Tibial artery (tissue), 4 donors: ENCODE measurements around the gene TRAP1.

Experiments used
- DNase-seq, 2 donors: peaks; one replicate each; pipeline ENCODE4 v3.0.0-alpha.2; 2019
- H3K27ac ChIP-seq, 2 donors: fragments of 200-600 bp; sonication (generic) in 1 of 2; 1 replicate in 1 of 2; 2 replicates in 1 of 2; pipeline ENCODE4 v1.5.1; 2018 to 2019; ENCODE audit warnings: mild to moderate bottlenecking in 1 of 2
- H3K27me3 ChIP-seq, 2 donors: fragments of 200-600 bp; sonication (generic) in 1 of 2; one replicate each; pipeline versions ENCODE4 v1.5.1 to v1.6.0; 2016 to 2019
- H3K36me3 ChIP-seq, 3 donors: fragments of 200-600 bp; sonication (generic) in 2 of 3; one replicate each; pipeline ENCODE4 v1.5.1; 2016 to 2019; ENCODE audit warnings: mild to moderate bottlenecking in 2 of 3
- H3K4me1 ChIP-seq, 4 donors: fragments of 200-600 bp; sonication (generic) in 2 of 4; 1 replicate in 3 of 4; 2 replicates in 1 of 4; pipeline ENCODE4 v1.5.1; 2016 to 2019
- H3K4me3 ChIP-seq, 2 donors: fragments of 200-600 bp; sonication (generic) in 1 of 2; 1 replicate in 1 of 2; 2 replicates in 1 of 2; pipeline ENCODE4 v1.5.1; 2018 to 2019; ENCODE audit warnings: mild to moderate bottlenecking in 2 of 2
- H3K9me3 ChIP-seq, 3 donors: fragments of 200-600 bp; sonication (generic) in 1 of 3; one replicate each; pipeline ENCODE4 v1.5.1; 2016 to 2019
- CTCF ChIP-seq, 2 experiments: fragments of 200-600 bp in 1 of 2; fragments of 450-650 bp in 1 of 2; IDR thresholded peaks; one replicate each; pipeline ENCODE4 v1.5.1; 2017 to 2019; ENCODE audit warnings: antibody characterized with exemption in 2 of 2, mild to moderate bottlenecking in 1 of 2, moderate library complexity in 1 of 2
- intact Hi-C: fragments of 100-400 bp; cut with DNase I; formaldehyde crosslinking; loops from one replicate; pipeline ENCODE4 v1.15.0; 2023; ENCODE audit warnings: low total_unique reads

The TRAP1 gene

GRCh38 chr16:3690980-3691720 lies 26.2 kb downstream of the TRAP1 start:
- intact Hi-C loops, result loop anchor here (1.0 to 5.0 kb wide), 2 partner anchors 38 to 186 kb away; no protein-coding TSS in a partner anchor
- H3K27me3 ChIP-seq, result no peaks in the 10 kb centered on the region
- no peaks in the 10 kb centered on the region for H3K9me3 ChIP-seq
- peak overlapping the region; percentile 36 to 48 for H3K4me3 ChIP-seq
- peak in 1 of 2 experiments; percentile 15 for TF ChIP-seq CTCF (IDR thresholded peaks at IDR 0.05)
- H3K27ac ChIP-seq, result peak overlapping the region; percentile 41 to 59
- peaks cover 14 to 40% (median 16%) of the 10 kb centered on the region in 3 donors for H3K36me3 ChIP-seq
- peaks cover 0 to 14% (median 6%) of the 10 kb centered on the region in 4 donors for H3K4me1 ChIP-seq
- DNase-seq, result peak in 1 of 2 donors; percentile 30

GRCh38 chr16:3690470-3690928 lies 26.8 kb downstream of the TRAP1 start:
- TF ChIP-seq CTCF (IDR thresholded peaks at IDR 0.05), result peak; percentile 92 to 95
- peak overlapping the region; percentile 36 to 48 for H3K4me3 ChIP-seq
- peaks cover 20 to 44% (median 22%) of the 10 kb centered on the region in 3 donors for H3K36me3 ChIP-seq
- H3K27ac ChIP-seq, result peak overlapping the region; percentile 41 to 59
- peaks cover 0 to 14% (median 6%) of the 10 kb centered on the region in 4 donors for H3K4me1 ChIP-seq
- peak; percentile 96 for DNase-seq
- H3K9me3 ChIP-seq, result no peaks in the 10 kb centered on the region
- no peaks in the 10 kb centered on the region for H3K27me3 ChIP-seq
- intact Hi-C loops, result loop anchor here (5.0 kb wide), 1 partner anchor 187 kb away; no protein-coding TSS in a partner anchor

- DNase-seq, result no peak
Observed at GRCh38 chr16:3689731-3690130, 27.6 kb downstream of the TRAP1 start.

GRCh38 chr16:3687792-3688191 lies 29.5 kb downstream of the TRAP1 start:
- Histone ChIP-seq H3K36me3 (peaks cover 35 to 58% (median 39%) of the 10 kb centered on the region in 3 donors), H3K4me1 (peaks cover 0 to 14% (median 6%) of the 10 kb centered on the region in 4 donors), H3K9me3 (no peaks in the 10 kb centered on the region), H3K27ac (no peak overlapping the region), H3K4me3 (no peak overlapping the region), H3K27me3 (no peaks in the 10 kb centered on the region)
- DNase-seq, result no peak
- intact Hi-C loops, result no loop called here
- TF ChIP-seq CTCF (IDR thresholded peaks at IDR 0.05), result no peak

More at GRCh38 chr16:3689731-3690130, 27.6 kb downstream of the TRAP1 start:
- Histone ChIP-seq H3K27me3 (no peaks in the 10 kb centered on the region), H3K4me1 (peaks cover 0 to 14% (median 6%) of the 10 kb centered on the region in 4 donors), H3K27ac (peak overlapping the region in 1 of 2 donors; percentile 59), H3K36me3 (peaks cover 27 to 44% (median 29%) of the 10 kb centered on the region in 3 donors), H3K4me3 (no peak overlapping the region), H3K9me3 (no peaks in the 10 kb centered on the region)
- no peak for TF ChIP-seq CTCF (IDR thresholded peaks at IDR 0.05)
- intact Hi-C loops, result loop anchor here (5.0 kb wide), 1 partner anchor 188 kb away; no protein-coding TSS in a partner anchor

- no peak overlapping the region for H3K4me3 ChIP-seq
- peaks cover 0 to 14% (median 6%) of the 10 kb centered on the region in 4 donors for H3K4me1 ChIP-seq
- H3K27me3 ChIP-seq, result no peaks in the 10 kb centered on the region
- DNase-seq, result no peak
- no peak for TF ChIP-seq CTCF (IDR thresholded peaks at IDR 0.05)
- peaks cover 35 to 66% (median 47%) of the 10 kb centered on the region in 3 donors for H3K36me3 ChIP-seq
- no peaks in the 10 kb centered on the region for H3K9me3 ChIP-seq
- no peak overlapping the region for H3K27ac ChIP-seq
- intact Hi-C loops, result no loop called here
Observed at GRCh38 chr16:3687021-3687420, 30.3 kb downstream of the TRAP1 start.
